ENCODE data around the gene GNL3.

GNL3 gene

DNA sequence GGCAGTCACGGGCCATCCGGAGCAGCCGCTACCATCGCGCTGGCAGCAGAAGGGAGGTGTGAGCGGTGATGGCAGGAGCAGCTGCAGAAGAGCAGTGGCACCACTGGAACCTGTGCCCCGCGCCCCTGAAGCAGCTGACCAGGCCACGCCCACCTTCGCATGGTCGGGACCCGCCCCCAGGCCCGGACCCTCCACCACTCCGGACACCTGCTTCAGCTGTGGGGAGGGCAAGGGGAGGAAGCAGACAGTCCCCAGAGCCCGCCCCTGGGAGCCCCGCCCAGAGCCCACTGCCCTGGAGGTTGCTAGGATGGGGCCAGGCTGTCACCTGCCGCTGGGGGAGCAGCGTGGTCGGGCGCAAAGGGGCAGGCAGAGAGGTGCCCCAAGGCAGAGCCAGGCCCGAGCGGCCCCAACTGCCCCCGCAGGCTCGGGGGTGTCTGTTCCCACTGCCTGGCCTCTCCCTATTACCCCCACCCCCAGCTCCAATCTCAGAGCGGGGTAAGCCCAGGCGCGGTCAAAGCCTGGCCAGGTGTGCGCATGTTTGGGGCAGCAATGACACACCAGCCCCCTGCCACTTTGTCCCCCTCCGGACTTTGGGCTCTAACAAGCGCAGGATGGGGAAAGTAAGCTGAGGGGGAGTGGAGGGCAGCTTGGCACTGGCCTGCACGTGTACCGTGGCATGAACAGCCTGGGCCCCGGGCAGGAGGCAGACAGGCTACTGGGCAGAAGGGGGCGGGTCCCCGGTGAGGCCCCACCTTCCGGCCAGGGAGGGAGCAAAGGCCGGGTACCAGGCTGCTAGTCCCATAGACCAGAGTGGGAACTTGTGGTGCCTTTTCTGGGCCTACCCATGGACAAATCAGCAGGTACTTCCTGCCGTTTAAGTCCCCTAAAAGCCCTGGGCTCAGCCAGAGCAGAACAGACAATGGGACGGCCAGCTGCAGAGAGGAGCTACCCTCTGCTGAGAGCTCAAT is 28.8 kb downstream of the GNL3 start:
- ATAC-seq: peak; percentile 37; the same call in 1 of the 3 replicates
- TF ChIP-seq OSR1 (CRISPR knock-in tag; IDR thresholded peaks at IDR 0.05): no peak
- TF ChIP-seq ZC3H10 (CRISPR knock-in tag; IDR thresholded peaks at IDR 0.05): no peak
- TF ChIP-seq RARB (CRISPR knock-in tag; IDR thresholded peaks at IDR 0.05): no peak
- no peak for TF ChIP-seq TCF4 (CRISPR knock-in tag; IDR thresholded peaks at IDR 0.05; ENCODE audit: borderline replicate concordance)
- no peak for TF ChIP-seq ZNF565 (CRISPR knock-in tag; conservative IDR thresholded peaks at IDR 0.05; ENCODE audit: low read depth)
- no peak for TF ChIP-seq ZNF8 (CRISPR knock-in tag; IDR thresholded peaks at IDR 0.05)
- TF ChIP-seq GLIS3 (CRISPR knock-in tag; IDR thresholded peaks at IDR 0.05): no peak
- no peak for TF ChIP-seq CSDC2 (CRISPR knock-in tag; IDR thresholded peaks at IDR 0.05)
- TF ChIP-seq, protein P1, sequence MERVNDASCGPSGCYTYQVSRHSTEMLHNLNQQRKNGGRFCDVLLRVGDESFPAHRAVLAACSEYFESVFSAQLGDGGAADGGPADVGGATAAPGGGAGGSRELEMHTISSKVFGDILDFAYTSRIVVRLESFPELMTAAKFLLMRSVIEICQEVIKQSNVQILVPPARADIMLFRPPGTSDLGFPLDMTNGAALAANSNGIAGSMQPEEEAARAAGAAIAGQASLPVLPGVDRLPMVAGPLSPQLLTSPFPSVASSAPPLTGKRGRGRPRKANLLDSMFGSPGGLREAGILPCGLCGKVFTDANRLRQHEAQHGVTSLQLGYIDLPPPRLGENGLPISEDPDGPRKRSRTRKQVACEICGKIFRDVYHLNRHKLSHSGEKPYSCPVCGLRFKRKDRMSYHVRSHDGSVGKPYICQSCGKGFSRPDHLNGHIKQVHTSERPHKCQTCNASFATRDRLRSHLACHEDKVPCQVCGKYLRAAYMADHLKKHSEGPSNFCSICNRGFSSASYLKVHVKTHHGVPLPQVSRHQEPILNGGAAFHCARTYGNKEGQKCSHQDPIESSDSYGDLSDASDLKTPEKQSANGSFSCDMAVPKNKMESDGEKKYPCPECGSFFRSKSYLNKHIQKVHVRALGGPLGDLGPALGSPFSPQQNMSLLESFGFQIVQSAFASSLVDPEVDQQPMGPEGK (CRISPR knock-in tag; IDR thresholded peaks at IDR 0.05; ENCODE audit: borderline replicate concordance): no peak
- TF ChIP-seq ARNTL (CRISPR knock-in tag; IDR thresholded peaks at IDR 0.05; ENCODE audit: borderline replicate concordance, low read depth): no peak
- no peak for TF ChIP-seq ZFP3 (CRISPR knock-in tag; IDR thresholded peaks at IDR 0.05)
- TF ChIP-seq ZFP30 (CRISPR knock-in tag; IDR thresholded peaks at IDR 0.05): no peak
- TF ChIP-seq PPARA (CRISPR knock-in tag; IDR thresholded peaks at IDR 0.05; ENCODE audit: borderline replicate concordance): no peak

DNA sequence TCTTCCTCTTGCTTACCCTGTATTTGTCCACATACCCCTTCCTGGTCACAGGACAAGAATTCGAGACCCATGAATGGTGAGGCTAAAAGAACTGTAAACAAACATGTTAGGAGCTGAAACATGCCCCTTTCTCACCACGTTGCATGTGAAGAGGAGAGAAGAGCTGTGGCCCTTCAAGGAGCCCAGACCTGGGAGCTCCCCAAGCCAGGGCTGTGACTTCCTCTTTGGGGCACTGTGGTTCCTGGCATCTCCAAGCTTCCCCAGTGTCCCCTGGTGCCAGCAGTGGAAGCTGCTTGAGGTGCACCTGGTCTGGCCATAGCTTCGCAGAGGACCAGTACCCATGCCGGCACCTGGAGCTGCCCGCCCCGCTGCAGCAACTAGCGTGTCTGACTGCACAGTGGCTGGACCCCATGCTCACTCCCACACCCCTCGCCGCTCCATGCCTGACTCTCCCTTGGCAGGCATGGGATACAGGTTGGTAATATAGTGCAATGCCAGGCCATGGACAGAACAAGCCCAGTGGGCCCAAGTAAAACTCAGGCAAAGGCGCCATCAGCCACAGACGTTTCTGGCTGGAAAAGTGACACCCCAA is 30.0 kb downstream of the GNL3 start:
- TF ChIP-seq TOX (CRISPR knock-in tag; IDR thresholded peaks at IDR 0.05; ENCODE audit: borderline replicate concordance): no peak
- TF ChIP-seq ARNTL (CRISPR knock-in tag; IDR thresholded peaks at IDR 0.05; ENCODE audit: borderline replicate concordance, low read depth): no peak
- TF ChIP-seq, protein P2, sequence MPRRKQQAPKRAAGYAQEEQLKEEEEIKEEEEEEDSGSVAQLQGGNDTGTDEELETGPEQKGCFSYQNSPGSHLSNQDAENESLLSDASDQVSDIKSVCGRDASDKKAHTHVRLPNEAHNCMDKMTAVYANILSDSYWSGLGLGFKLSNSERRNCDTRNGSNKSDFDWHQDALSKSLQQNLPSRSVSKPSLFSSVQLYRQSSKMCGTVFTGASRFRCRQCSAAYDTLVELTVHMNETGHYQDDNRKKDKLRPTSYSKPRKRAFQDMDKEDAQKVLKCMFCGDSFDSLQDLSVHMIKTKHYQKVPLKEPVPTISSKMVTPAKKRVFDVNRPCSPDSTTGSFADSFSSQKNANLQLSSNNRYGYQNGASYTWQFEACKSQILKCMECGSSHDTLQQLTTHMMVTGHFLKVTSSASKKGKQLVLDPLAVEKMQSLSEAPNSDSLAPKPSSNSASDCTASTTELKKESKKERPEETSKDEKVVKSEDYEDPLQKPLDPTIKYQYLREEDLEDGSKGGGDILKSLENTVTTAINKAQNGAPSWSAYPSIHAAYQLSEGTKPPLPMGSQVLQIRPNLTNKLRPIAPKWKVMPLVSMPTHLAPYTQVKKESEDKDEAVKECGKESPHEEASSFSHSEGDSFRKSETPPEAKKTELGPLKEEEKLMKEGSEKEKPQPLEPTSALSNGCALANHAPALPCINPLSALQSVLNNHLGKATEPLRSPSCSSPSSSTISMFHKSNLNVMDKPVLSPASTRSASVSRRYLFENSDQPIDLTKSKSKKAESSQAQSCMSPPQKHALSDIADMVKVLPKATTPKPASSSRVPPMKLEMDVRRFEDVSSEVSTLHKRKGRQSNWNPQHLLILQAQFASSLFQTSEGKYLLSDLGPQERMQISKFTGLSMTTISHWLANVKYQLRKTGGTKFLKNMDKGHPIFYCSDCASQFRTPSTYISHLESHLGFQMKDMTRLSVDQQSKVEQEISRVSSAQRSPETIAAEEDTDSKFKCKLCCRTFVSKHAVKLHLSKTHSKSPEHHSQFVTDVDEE (CRISPR knock-in tag; IDR thresholded peaks at IDR 0.05): no peak
- no peak for TF ChIP-seq BACH2 (CRISPR knock-in tag; IDR thresholded peaks at IDR 0.05; ENCODE audit: borderline replicate concordance)
- TF ChIP-seq ESRRG (CRISPR knock-in tag; IDR thresholded peaks at IDR 0.05): no peak
- TF ChIP-seq ZFP30 (CRISPR knock-in tag; IDR thresholded peaks at IDR 0.05): no peak
- no peak for TF ChIP-seq SNAI2 (CRISPR knock-in tag; IDR thresholded peaks at IDR 0.05)
- TF ChIP-seq ZC3H10 (CRISPR knock-in tag; IDR thresholded peaks at IDR 0.05): no peak
- no peak for TF ChIP-seq GLIS3 (CRISPR knock-in tag; IDR thresholded peaks at IDR 0.05)
- TF ChIP-seq, protein P1 (CRISPR knock-in tag; IDR thresholded peaks at IDR 0.05; ENCODE audit: borderline replicate concordance): no peak
- no peak for TF ChIP-seq CSDC2 (CRISPR knock-in tag; IDR thresholded peaks at IDR 0.05)
- TF ChIP-seq OSR1 (CRISPR knock-in tag; IDR thresholded peaks at IDR 0.05): no peak
- no peak for TF ChIP-seq TCF4 (CRISPR knock-in tag; IDR thresholded peaks at IDR 0.05; ENCODE audit: borderline replicate concordance)
- TF ChIP-seq PPARA (CRISPR knock-in tag; IDR thresholded peaks at IDR 0.05; ENCODE audit: borderline replicate concordance): no peak
- no peak for TF ChIP-seq ZNF565 (CRISPR knock-in tag; conservative IDR thresholded peaks at IDR 0.05; ENCODE audit: low read depth)
- TF ChIP-seq ZFP3 (CRISPR knock-in tag; IDR thresholded peaks at IDR 0.05): no peak
- TF ChIP-seq, protein P3, sequence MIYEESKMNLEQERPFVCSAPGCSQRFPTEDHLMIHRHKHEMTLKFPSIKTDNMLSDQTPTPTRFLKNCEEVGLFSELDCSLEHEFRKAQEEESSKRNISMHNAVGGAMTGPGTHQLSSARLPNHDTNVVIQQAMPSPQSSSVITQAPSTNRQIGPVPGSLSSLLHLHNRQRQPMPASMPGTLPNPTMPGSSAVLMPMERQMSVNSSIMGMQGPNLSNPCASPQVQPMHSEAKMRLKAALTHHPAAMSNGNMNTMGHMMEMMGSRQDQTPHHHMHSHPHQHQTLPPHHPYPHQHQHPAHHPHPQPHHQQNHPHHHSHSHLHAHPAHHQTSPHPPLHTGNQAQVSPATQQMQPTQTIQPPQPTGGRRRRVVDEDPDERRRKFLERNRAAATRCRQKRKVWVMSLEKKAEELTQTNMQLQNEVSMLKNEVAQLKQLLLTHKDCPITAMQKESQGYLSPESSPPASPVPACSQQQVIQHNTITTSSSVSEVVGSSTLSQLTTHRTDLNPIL (CRISPR knock-in tag; IDR thresholded peaks at IDR 0.05; ENCODE audit: low read depth): no peak
- no peak for TF ChIP-seq ZNF70 (CRISPR knock-in tag; IDR thresholded peaks at IDR 0.05)
- TF ChIP-seq RARB (CRISPR knock-in tag; IDR thresholded peaks at IDR 0.05): no peak
- ATAC-seq: no peak

Data from SK-N-SH treated with all-trans-retinoic acid at 6 μM for 48 hours (cell line).